DND-41 (cell line): ENCODE measurements around the gene MCC.

ENCODE experiments used
- ATAC-seq: fragments of 200-7000 bp; cut with Tn5 transposase; 3 replicates; pipeline ENCODE4 v1.9.1; 2021; ENCODE audit warnings: low read depth; ENCODE audit not compliant: insufficient read depth
- DNase-seq: peaks from one replicate; pipeline ENCODE4 v3.0.0-alpha.2; 2020
- H2AFZ ChIP-seq: 2 replicates; pipeline ENCODE4 v1.6.0; 2012; ENCODE audit warnings: low read depth, low read length
- H3K27ac ChIP-seq: 2 replicates; pipeline ENCODE4 v1.5.1; 2012; ENCODE audit warnings: low read length, inconsistent platforms
- H3K27me3 ChIP-seq: fragments of 200-600 bp; sonication (generic); 2 replicates; pipeline ENCODE4 v1.6.0; 2012; ENCODE audit warnings: low read length, mild to moderate bottlenecking, inconsistent platforms; ENCODE audit not compliant: insufficient read depth, poor library complexity
- H3K36me3 ChIP-seq: 2 replicates; pipeline ENCODE4 v1.5.1; 2012; ENCODE audit warnings: low read length, inconsistent platforms; ENCODE audit not compliant: insufficient read depth
- H3K4me1 ChIP-seq: 2 replicates; pipeline ENCODE4 v1.5.1; 2012; ENCODE audit warnings: mild to moderate bottlenecking, low read length; ENCODE audit not compliant: insufficient read depth
- H3K4me2 ChIP-seq: 2 replicates; pipeline ENCODE4 v1.6.0; 2012; ENCODE audit warnings: mild to moderate bottlenecking, moderate library complexity, low read length, inconsistent platforms; ENCODE audit not compliant: insufficient read depth
- H3K4me3 ChIP-seq, 2 experiments: fragments of 200-600 bp in 1 of 2; shearing (Covaris generic) in 1 of 2; 2 replicates each; pipeline ENCODE4 v1.5.1; 2012 to 2016; ENCODE audit warnings: inconsistent platforms in 2 of 2, low read length in 2 of 2, mild to moderate bottlenecking in 2 of 2, low read depth in 1 of 2, moderate library complexity in 1 of 2
- H3K79me2 ChIP-seq: 2 replicates; pipeline ENCODE4 v1.6.0; 2012; ENCODE audit warnings: low read length, inconsistent platforms; ENCODE audit not compliant: insufficient read depth
- H3K9ac ChIP-seq: 2 replicates; pipeline ENCODE4 v1.6.0; 2012; ENCODE audit warnings: low read depth, mild to moderate bottlenecking, inconsistent platforms, low read length, moderate library complexity
- H3K9me3 ChIP-seq: 2 replicates; pipeline ENCODE4 v1.5.1; 2012; ENCODE audit warnings: low read length, moderate library complexity, mild to moderate bottlenecking, inconsistent platforms; ENCODE audit not compliant: insufficient read depth, severe bottlenecking
- H4K20me1 ChIP-seq: 2 replicates; pipeline ENCODE4 v1.6.0; 2012; ENCODE audit warnings: low read length; ENCODE audit not compliant: insufficient read depth
- CTCF ChIP-seq: IDR thresholded peaks from 2 replicates; pipeline ENCODE4 v1.5.1; 2012; ENCODE audit warnings: borderline replicate concordance, low read length, moderate library complexity, mild to moderate bottlenecking; ENCODE audit not compliant: poor library complexity, severe bottlenecking; ENCODE audit errors: extremely low read depth
- EZH2 ChIP-seq: IDR thresholded peaks from 3 replicates; pipeline ENCODE4 v1.6.1; 2012; ENCODE audit warnings: borderline replicate concordance, low read depth, mild to moderate bottlenecking, moderate library complexity, low read length, inconsistent platforms; ENCODE audit not compliant: severe bottlenecking

MCC gene

GRCh38 chr5:113256671-113257452, 231.4 kb downstream of the MCC start:
- no peak overlapping the region for H2AFZ ChIP-seq
- no peaks in the 10 kb centered on the region for H3K4me1 ChIP-seq
- H3K27ac ChIP-seq, result no peak overlapping the region
- H3K36me3 ChIP-seq, result no peaks in the 10 kb centered on the region
- H3K27me3 ChIP-seq, result no peaks in the 10 kb centered on the region
- H3K9me3 ChIP-seq, result no peaks in the 10 kb centered on the region
- TF ChIP-seq EZH2 (no peak), CTCF (no peak)
- no peak overlapping the region for H3K9ac ChIP-seq
- H3K79me2 ChIP-seq, result no peaks in the 10 kb centered on the region
- H4K20me1 ChIP-seq, result no peaks in the 10 kb centered on the region
- ATAC-seq (no peak), DNase-seq (no peak)
- no peak overlapping the region for H3K4me3 ChIP-seq
- H3K4me2 ChIP-seq, result no peak overlapping the region

GRCh38 chr5:113255579-113256386, 232.5 kb downstream of the MCC start:
- H3K36me3 ChIP-seq, result no peaks in the 10 kb centered on the region
- H4K20me1 ChIP-seq, result no peaks in the 10 kb centered on the region
- H3K4me3 ChIP-seq, result no peak overlapping the region
- no peaks in the 10 kb centered on the region for H3K79me2 ChIP-seq
- no peak overlapping the region for H3K4me2 ChIP-seq
- H3K27me3 ChIP-seq, result no peaks in the 10 kb centered on the region
- ATAC-seq, result no peak
- no peaks in the 10 kb centered on the region for H3K9me3 ChIP-seq
- H3K27ac ChIP-seq, result no peak overlapping the region
- H3K9ac ChIP-seq, result no peak overlapping the region
- no peak overlapping the region for H2AFZ ChIP-seq
- TF ChIP-seq EZH2 (no peak), CTCF (no peak)
- H3K4me1 ChIP-seq, result no peaks in the 10 kb centered on the region
- DNase-seq, result no peak

GRCh38 chr5:113255105-113255504, 233.1 kb downstream of the MCC start:
- H3K27me3 ChIP-seq, result no peaks in the 10 kb centered on the region
- no peak overlapping the region for H3K27ac ChIP-seq
- no peaks in the 10 kb centered on the region for H3K79me2 ChIP-seq
- no peak overlapping the region for H3K4me3 ChIP-seq
- H4K20me1 ChIP-seq, result no peaks in the 10 kb centered on the region
- ATAC-seq (no peak), DNase-seq (no peak)
- no peak overlapping the region for H2AFZ ChIP-seq
- no peaks in the 10 kb centered on the region for H3K36me3 ChIP-seq
- no peaks in the 10 kb centered on the region for H3K9me3 ChIP-seq
- H3K4me1 ChIP-seq, result no peaks in the 10 kb centered on the region
- H3K9ac ChIP-seq, result no peak overlapping the region
- TF ChIP-seq CTCF (no peak), EZH2 (no peak)
- no peak overlapping the region for H3K4me2 ChIP-seq
